Measurements from ENCODE around the gene SNRPE.
"Not testable (repeated sequence)": the region's sequence is repeated elsewhere in the genome, so short reads cannot be mapped to it uniquely, and the experiment has no call there.

Gene SNRPE

DNA sequence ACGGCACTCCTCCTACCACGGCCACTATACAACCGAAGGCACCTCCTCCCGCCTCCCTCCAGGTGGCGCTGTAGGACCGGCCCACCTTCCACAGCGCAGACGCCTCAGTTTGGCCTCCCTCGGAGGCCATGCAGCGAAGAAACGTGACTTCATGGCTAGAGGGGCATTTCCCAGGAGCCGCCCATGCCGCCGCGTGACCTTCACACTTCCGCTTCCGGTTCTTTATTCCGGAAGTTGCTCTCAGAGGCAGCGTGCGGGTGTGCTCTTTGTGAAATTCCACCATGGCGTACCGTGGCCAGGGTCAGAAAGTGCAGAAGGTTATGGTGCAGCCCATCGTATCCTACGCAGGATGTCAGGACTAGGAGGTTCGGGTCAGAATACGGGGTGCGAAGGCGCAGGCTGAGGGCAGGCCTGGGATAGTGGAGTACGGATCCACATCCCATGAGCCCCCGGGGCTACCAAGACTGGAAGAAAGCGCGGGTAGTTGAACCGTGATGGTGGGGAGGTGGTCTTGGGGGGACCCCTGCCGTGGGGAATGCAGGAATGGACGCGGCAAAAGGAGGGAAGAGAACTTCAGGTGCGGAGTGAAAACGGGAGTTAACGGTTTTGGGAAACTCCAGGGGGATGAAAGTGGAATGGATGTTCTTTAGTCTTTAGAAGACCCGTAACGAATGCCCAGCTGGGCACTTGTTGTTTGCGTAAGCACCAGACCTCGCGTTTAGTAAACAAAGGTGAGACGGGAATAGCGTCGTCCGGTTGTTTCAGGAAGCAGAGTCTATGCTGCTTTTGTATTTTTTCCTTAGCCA lies at the start of gene SNRPE:
Gene SNRPE (plus strand): TSS at position 221 of the 806 bp plus-strand sequence. CDS start 61 bp downstream, at position 282.
- peak; percentile 97 to 98 for DNase-seq (ENCODE audit: low read depth in 2 of 2)

- DNase-seq (ENCODE audit: low read depth in 2 of 2) = no peak
Observed at GRCh38 chr1:203813581-203814341, 47.6 kb upstream of the SNRPE start.

DNA sequence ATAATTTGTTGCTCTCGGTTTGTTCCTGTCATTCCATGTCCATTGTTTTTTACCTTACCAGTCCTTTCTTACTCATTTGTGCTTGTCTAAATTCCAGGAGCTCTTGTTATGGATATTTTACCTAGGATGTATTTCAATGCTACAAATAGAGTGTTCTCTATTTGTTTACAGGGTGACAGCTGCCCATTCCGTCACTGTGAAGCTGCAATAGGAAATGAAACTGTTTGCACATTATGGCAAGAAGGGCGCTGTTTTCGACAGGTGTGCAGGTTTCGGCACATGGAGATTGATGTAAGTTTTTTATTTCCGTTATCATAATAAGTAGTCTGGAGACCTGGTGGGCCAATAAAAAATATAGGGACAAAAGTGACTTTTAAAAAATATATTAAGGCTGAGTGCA lies 43.0 kb upstream of the SNRPE start:
- DNase-seq (ENCODE audit: low read depth in 2 of 2) = no peak

GRCh38 chr1:203823306-203823705 lies 38.1 kb upstream of the SNRPE start:
- peak; percentile 4 to 26 for DNase-seq (ENCODE audit: low read depth in 2 of 2)

DNA sequence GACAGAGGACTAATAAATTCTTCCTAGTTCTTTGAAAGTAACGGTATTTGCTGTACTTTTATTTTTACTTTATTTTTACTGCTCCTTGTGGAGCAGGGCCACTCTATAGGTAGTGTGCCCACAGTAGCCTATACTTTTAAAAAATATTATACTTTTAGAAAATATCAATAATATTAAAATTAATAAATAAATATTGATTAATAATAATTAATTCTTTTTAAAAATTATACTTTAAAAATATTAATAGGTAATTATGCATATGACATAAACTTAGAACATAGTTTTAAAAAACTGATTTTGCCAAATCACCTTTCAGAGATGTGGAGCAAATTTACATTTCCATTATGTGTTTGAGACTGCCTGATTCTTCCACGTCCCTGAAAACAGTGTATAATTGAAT lies 35.2 kb upstream of the SNRPE start:
- DNase-seq (ENCODE audit: low read depth in 2 of 2) = no peak

GRCh38 chr1:203828002-203828401 lies 33.4 kb upstream of the SNRPE start:
- no peak for DNase-seq (ENCODE audit: low read depth in 2 of 2)

DNA sequence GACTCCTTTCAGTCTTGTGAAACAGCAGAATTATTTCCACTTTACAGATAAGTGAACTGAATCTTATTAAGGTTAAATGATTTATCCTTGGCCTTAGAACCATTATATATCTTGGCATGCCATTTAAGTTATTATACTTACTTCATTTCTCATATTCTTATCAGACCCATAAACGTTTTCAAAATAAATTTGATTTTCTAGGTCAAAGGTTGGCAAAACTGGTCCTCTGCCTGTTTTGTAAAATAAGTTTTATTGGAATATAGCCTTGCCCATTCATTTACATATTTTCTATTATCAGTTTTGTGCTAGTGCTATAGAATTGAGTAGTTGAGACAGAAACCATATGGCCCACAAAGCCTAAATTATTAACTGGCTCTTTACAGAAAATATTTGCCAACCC lies 32.9 kb upstream of the SNRPE start:
- no peak for DNase-seq (ENCODE audit: low read depth in 2 of 2)

DNA sequence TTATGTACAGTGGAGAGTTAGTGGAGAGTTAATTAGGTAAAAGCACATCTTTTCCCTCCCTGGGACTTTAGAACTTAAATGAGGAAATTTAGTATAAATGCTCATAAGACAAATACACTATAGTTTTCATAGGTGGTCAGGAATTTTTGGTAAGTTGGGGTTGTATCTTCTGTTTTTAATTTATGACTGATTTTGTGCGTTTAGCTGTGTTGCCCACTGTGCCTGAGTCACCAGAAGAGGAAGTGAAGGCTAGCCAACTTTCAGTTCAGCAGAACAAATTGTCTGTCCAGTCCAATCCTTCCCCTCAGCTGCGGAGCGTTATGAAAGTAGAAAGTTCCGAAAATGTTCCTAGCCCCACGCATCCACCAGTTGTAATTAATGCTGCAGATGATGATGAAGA lies 32.2 kb upstream of the SNRPE start:
- DNase-seq (ENCODE audit: low read depth in 2 of 2) = not testable (repeated sequence)

DNA sequence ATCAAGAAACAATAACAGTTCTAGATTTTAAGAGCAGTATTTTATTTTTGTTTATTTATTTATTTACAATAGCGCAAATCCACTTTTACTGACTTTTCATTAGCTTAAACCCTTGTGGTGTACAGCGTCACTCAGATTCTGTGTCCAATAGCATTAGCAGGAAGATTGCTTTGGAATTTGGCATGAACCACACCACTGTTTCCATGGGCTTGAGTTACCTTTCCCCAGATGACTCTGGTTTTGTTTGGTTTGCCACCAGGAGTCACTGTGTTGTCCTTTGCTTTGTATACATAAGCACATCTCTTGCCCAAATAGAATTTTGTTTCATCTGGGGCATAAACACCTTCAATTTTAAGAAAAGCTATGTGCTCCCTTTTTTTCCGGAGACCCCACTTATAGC lies 25.9 kb upstream of the SNRPE start:
- no peak for DNase-seq (ENCODE audit: low read depth in 2 of 2)

- DNase-seq (ENCODE audit: low read depth in 2 of 2) = peak; percentile 72 to 78
Observed at GRCh38 chr1:203839081-203839480, 22.3 kb upstream of the SNRPE start.

- no peak for DNase-seq (ENCODE audit: low read depth in 2 of 2)
Observed at GRCh38 chr1:203840208-203840808, 21.1 kb upstream of the SNRPE start.

- no peak for DNase-seq (ENCODE audit: low read depth in 2 of 2)
Observed at GRCh38 chr1:203842559-203842876, 18.9 kb upstream of the SNRPE start.

DNA sequence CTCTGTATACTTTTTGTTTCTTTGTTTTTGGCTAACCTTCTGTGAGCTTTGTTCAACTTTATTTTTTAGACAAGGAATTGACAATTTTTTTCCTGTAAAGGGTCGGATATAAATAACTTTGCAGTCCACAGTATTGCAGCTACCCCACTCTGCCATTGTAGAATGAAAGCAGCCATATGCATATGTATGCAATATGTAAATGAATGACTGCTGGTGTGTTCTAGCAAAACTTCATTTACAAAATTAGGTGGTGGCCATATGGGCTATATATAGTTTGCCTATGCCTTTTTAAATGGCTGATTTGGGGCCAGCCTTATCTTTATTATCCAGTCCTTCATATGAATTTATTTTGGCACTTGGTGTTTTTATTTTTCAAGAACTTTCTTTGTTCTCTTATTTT lies 18.0 kb upstream of the SNRPE start:
- no peak for DNase-seq (ENCODE audit: low read depth in 2 of 2)

DNA sequence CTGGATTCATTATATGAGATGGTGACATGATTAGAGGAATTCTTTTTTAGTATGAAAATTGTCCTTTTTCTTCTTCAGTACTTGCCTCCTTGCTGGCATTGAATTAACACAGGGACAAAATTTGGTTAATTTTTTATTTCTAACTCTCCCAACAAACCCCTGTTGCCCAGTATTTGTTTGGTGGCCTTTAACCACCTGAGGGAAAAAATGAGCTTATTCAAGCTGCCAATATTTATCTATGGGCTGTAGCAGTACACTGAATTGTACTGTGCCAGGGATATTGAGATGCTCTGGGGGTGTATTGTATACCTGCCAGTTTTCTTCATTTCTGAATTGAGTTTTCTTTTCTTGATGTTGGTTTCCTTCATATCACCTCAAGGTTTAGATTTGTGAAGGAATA lies 8.3 kb upstream of the SNRPE start:
- DNase-seq (ENCODE audit: low read depth in 2 of 2) = not testable (repeated sequence)

GRCh38 chr1:203858055-203858454 lies 3.3 kb upstream of the SNRPE start:
- DNase-seq (ENCODE audit: low read depth in 2 of 2) = peak; percentile 43 to 54

- DNase-seq (ENCODE audit: low read depth in 2 of 2) = no peak
Observed at GRCh38 chr1:203858975-203859374, 2.4 kb upstream of the SNRPE start.

DNA sequence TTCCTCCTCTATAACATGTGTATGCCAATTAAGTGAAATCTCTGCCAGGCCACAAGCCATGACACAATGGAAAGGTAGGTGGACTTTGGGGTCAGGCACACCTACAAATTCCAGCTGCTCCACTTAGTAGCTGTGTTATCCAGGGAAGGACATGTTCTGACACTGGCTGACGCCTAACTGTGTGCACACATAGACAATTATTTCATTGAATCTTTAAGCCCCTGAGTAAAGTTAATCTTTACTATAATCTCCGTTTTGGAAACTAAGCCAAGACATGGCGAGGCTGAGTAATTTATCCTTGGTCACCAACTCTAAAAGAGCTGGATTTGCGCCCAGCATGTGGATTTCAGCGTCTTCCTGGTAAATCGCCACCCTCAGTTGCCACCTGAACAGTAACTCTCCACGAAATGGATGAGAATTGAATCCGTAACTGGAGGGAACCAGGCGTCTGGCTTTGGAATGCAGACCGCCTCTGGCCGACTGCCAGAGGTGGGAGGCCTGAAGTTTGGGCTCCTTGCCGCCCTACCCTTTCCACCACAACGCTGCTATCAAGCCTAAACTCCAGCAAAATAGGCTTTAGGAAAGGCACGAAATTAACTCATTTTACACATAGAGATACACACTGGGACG lies 888 bp upstream of the SNRPE start:
- no peak for DNase-seq (ENCODE audit: low read depth in 2 of 2)

DNA sequence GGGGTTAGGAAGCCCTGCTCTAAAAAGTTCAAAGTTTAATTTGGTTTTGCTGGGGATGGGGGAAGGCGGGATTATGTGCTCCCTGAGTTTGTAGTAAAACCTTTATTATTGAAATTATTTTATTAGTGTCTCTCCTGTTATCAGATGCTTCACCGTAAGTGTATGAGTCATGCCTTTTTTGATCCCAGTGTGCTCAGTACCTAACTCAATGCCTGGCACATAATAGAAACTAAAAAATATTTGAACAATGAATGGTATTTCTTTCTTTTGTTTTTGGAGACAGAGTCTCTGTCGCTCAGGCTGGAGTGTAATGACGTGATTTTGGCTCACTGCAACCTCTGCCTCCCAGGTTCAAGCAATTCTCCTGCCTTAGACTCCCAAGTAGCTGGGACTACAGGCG lies 6.4 kb downstream of the SNRPE start:
- no peak for DNase-seq (ENCODE audit: low read depth in 2 of 2)

GRCh38 chr1:203870245-203870644 lies 8.8 kb downstream of the SNRPE start:
- DNase-seq (ENCODE audit: low read depth in 2 of 2) = no peak

DNA sequence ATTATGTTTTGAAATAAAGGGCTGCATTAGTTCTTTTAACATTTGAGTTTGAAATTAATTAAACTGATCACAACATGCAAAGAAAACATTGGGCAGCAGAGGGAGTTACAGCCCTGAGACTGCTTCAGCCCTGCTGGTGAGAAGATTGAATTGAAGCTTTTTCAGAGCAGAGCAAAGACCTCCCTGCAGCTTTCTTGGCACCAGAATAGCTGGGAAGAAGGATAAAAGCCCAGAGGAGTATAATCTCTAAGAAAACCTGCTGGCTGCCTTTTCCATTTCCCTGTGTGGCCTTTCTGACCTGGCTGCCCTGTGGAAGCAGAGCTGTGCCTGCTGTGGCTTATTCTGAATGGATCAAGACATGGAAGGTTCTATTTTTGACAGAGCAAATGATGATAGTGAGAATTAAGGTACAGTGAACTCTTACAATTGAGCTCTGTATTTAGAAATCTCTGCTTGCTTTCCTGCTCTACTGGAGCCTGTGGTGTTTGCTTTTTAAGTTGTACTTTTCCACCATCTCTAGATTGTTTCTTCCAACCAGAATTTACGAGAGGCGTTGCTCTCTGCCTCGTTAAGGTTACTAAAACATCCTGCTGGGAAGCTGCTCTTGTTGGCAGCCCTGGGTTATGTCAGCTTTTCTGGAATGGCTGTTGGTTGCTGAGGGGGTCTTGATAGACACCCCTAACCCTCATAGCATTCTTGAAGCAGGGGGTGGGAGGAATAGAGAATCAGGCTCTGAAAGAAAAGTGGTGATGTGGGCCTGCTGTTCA lies 9.9 kb downstream of the SNRPE start:
- DNase-seq (ENCODE audit: low read depth in 2 of 2) = peak; percentile 51 to 52

- DNase-seq (ENCODE audit: low read depth in 2 of 2) = no peak
Observed at GRCh38 chr1:203873094-203873493, 11.7 kb downstream of the SNRPE start.

DNA sequence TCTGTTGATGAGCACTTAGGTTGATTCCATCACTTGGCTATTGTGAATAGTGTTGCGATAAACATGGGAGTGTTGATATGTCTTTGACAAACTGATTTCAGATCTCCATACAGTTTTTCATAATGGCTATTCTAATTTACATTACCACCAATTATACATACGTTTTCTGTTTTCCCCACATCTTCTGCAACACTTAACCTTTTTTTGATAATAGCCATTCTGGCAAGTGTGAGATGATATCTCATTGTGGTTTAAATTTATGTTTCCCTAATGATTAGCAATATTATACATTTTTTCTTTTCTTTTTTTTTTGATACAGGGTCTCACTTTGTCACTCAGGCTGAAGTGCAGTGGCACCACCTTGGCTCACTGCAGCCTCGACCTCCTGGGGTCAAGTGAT lies 17.0 kb downstream of the SNRPE start:
- DNase-seq (ENCODE audit: low read depth in 2 of 2) = no peak
